Tibial nerve (tissue), 4 donors: ENCODE data around the gene AP2A1. TPM values are rescaled to one million over a fixed set of nuclear protein-coding genes. Genes with fewer than 3 reads are reported as not detected.

Experiments
- DNase-seq, 2 donors: peaks; one replicate each; pipeline ENCODE4 v3.0.0-alpha.2; 2019; ENCODE audit warnings: low spot score in 2 of 2
- H3K27ac ChIP-seq, 4 donors: fragments of 200-600 bp; sonication (generic) in 3 of 4; one replicate each; pipeline ENCODE4 v1.5.1; 2017 to 2019; ENCODE audit warnings: mild to moderate bottlenecking in 1 of 4
- H3K27me3 ChIP-seq, 2 donors: fragments of 200-600 bp; sonication (generic) in 1 of 2; one replicate each; pipeline versions ENCODE4 v1.5.1 to v1.6.0; 2017 to 2019
- H3K36me3 ChIP-seq, 3 donors: fragments of 200-600 bp; sonication (generic); one replicate each; pipeline ENCODE4 v1.5.1; 2018 to 2019
- H3K4me1 ChIP-seq, 4 donors: fragments of 200-600 bp; sonication (generic) in 3 of 4; one replicate each; pipeline ENCODE4 v1.5.1; 2017 to 2019
- H3K4me3 ChIP-seq, 4 donors: fragments of 200-600 bp; sonication (generic) in 3 of 4; one replicate each; pipeline ENCODE4 v1.5.1; 2017 to 2019; ENCODE audit warnings: mild to moderate bottlenecking in 1 of 4, moderate library complexity in 1 of 4
- H3K9me3 ChIP-seq, 4 donors: fragments of 200-600 bp; sonication (generic) in 3 of 4; one replicate each; pipeline ENCODE4 v1.5.1; 2017 to 2019
- EP300 ChIP-seq, 2 donors: sonication (generic); formaldehyde crosslinking; IDR thresholded peaks; one replicate each; pipeline ENCODE4 v1.6.1; 2017; ENCODE audit warnings: antibody characterized with exemption in 2 of 2, mild to moderate bottlenecking in 1 of 2
- POLR2A ChIP-seq, 2 donors: fragments of 450-650 bp; IDR thresholded peaks; one replicate each; pipeline ENCODE4 v1.6.1; 2017; ENCODE audit warnings: antibody characterized with exemption in 2 of 2, mild to moderate bottlenecking in 2 of 2, moderate library complexity in 2 of 2
- whole genome bisulfite sequencing, 2 donors: methylation state at CpG; one replicate each; pipeline ENCODE4 v1.1.5; 2018; 5-methylcytosine and 5-hydroxymethylcytosine counted together
- total RNA-seq, 4 donors: library from RNA; depleted of rRNA; stranded (reverse); fragments of >200 nt; gene quantifications; one replicate each; pipeline ENCODE4 v1.1.0, GENCODE V29; 2016
- TF ChIP-seq, protein P1 (sequence below), 5 experiments: fragments of 200-600 bp in 3 of 5; fragments of 450-650 bp in 2 of 5; sonication (generic) in 3 of 5; IDR thresholded peaks; one replicate each; pipeline ENCODE4 v1.5.1; 2016 to 2019; ENCODE audit warnings: antibody characterized with exemption in 5 of 5, mild to moderate bottlenecking in 3 of 5, moderate library complexity in 2 of 5

Gene AP2A1
- total RNA-seq, 4 donors from 2014 or later: 92.9 to 117 (median 104) TPM

DNA sequence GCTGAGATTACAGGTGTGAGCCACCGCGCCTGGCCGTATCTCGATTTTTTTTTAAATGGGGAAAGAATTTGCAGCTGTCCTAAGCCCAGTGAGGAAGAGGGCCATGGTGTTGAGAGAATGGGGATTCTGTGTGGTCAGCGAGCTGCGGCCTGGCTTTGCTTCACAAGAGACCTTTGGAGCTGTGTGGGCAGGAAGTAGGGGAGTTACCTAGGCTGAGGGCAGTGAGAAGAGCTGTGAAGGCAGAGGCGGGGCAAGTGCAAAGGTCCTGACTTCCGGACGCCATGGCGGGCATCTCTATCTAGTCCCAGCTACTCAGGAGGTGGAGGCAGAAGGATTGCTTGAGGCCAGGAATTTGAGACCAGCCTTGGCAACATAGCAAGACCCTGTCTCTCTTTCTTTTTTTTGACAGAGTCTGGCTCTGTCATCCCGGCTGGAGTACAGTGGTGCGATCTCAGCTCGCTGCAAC lies 4.9 kb downstream of the AP2A1 start:
- no peak for DNase-seq
- H3K27me3 ChIP-seq: no peaks in the 10 kb centered on the region
- TF ChIP-seq EP300 (IDR thresholded peaks at IDR 0.05) (no peak), POLR2A (IDR thresholded peaks at IDR 0.05) (no peak)
- TF ChIP-seq, protein P1, sequence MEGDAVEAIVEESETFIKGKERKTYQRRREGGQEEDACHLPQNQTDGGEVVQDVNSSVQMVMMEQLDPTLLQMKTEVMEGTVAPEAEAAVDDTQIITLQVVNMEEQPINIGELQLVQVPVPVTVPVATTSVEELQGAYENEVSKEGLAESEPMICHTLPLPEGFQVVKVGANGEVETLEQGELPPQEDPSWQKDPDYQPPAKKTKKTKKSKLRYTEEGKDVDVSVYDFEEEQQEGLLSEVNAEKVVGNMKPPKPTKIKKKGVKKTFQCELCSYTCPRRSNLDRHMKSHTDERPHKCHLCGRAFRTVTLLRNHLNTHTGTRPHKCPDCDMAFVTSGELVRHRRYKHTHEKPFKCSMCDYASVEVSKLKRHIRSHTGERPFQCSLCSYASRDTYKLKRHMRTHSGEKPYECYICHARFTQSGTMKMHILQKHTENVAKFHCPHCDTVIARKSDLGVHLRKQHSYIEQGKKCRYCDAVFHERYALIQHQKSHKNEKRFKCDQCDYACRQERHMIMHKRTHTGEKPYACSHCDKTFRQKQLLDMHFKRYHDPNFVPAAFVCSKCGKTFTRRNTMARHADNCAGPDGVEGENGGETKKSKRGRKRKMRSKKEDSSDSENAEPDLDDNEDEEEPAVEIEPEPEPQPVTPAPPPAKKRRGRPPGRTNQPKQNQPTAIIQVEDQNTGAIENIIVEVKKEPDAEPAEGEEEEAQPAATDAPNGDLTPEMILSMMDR (IDR thresholded peaks at IDR 0.05): no peak
- H3K4me1 ChIP-seq: peaks cover 0 to 39% (median 16%) of the 10 kb centered on the region in 4 donors
- H3K9me3 ChIP-seq: no peaks in the 10 kb centered on the region
- H3K36me3 ChIP-seq: peaks cover 0 to 28% (median 0%) of the 10 kb centered on the region in 3 donors
- H3K4me3 ChIP-seq: no peak overlapping the region
- WGBS, 2 donors: 78 to 86% methylated on average over 13 of the region's 13 CpGs
- H3K27ac ChIP-seq: no peak overlapping the region

DNA sequence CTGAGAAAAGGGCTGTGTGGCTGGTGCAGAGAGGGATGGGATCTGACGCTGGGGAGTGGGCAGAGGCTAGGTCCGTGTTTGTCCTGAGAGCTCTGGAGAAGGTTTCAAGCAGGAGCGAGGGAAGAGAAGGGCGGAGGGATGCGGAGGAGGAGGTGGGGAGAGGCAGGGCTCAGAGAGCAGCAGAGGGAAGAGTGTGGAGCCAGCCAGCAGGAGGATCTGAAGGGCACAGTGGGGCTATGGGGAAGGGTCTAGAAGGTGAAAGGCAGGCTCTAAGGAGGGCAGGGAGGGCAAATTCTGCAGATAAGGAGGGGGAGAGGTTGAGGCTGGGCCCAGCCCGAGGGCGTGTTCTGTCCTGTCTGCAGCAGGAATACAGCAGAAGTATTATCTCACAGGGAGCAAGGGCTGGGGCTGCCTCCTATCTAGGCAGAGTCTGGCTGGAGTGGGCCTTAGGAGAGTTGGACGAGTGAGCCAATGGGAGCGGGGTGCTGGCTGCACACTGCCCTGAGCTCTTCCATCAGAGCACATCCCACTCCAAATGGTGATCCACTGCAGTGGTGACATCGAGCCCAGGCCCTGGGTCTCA lies 6.1 kb downstream of the AP2A1 start:
- H3K4me1 ChIP-seq: peaks cover 0 to 34% (median 12%) of the 10 kb centered on the region in 4 donors
- H3K9me3 ChIP-seq: no peaks in the 10 kb centered on the region
- no peaks in the 10 kb centered on the region for H3K27me3 ChIP-seq
- peaks cover 0 to 28% (median 0%) of the 10 kb centered on the region in 3 donors for H3K36me3 ChIP-seq
- H3K27ac ChIP-seq: no peak overlapping the region
- WGBS, 2 donors: 77 to 83% methylated on average over 10 of the region's 10 CpGs
- DNase-seq: no peak
- no peak for TF ChIP-seq EP300 (IDR thresholded peaks at IDR 0.05)
- no peak for TF ChIP-seq POLR2A (IDR thresholded peaks at IDR 0.05)
- TF ChIP-seq, protein P1 (IDR thresholded peaks at IDR 0.05): no peak
- no peak overlapping the region for H3K4me3 ChIP-seq

GRCh38 chr19:49773663-49774350 lies 7.0 kb downstream of the AP2A1 start:
- TF ChIP-seq, protein P1 (IDR thresholded peaks at IDR 0.05): no peak
- Histone ChIP-seq H3K4me3 (no peak overlapping the region), H3K36me3 (peaks cover 0 to 28% (median 0%) of the 10 kb centered on the region in 3 donors), H3K27ac (no peak overlapping the region), H3K4me1 (peaks cover 0 to 25% (median 4%) of the 10 kb centered on the region in 4 donors), H3K27me3 (no peaks in the 10 kb centered on the region), H3K9me3 (no peaks in the 10 kb centered on the region)
- DNase-seq: no peak
- WGBS, 2 donors: 69 to 79% methylated on average over 7 to 8 of the region's 8 CpGs

DNA sequence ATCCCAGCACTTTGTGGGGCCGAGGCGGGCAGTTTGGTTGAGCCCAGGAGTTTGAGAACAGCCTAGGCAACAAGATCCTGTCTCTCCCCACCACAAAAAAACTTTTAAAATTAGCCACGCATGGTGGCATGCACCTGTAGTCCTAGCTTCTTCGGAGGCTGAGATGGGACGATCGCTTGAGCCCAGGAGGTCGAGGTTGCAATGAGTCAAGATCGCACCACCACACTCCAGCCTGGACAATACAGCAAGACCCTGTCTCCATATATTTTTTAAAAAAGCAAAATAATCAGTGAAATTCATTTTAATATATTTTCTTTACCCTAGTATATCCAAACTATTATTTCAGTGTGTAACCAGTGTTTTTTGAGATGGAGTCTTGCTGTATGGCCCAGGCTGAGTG lies 8.2 kb downstream of the AP2A1 start:
- TF ChIP-seq, protein P1 (IDR thresholded peaks at IDR 0.05): no peak
- TF ChIP-seq POLR2A (IDR thresholded peaks at IDR 0.05) (no peak), EP300 (IDR thresholded peaks at IDR 0.05) (no peak)
- 89 to 91% methylated on average over 8 of the region's 8 CpGs for WGBS, 2 donors

GRCh38 chr19:49775742-49776370 lies 9.1 kb downstream of the AP2A1 start:
- Histone ChIP-seq H3K27me3 (no peaks in the 10 kb centered on the region), H3K4me3 (no peak overlapping the region), H3K36me3 (peaks cover 0 to 20% (median 0%) of the 10 kb centered on the region in 3 donors), H3K4me1 (peaks cover 0 to 11% (median 3%) of the 10 kb centered on the region in 4 donors), H3K27ac (no peak overlapping the region), H3K9me3 (no peaks in the 10 kb centered on the region)
- WGBS, 2 donors: 89 to 91% methylated on average over 16 to 20 of the region's 20 CpGs
- TF ChIP-seq POLR2A (IDR thresholded peaks at IDR 0.05) (no peak), EP300 (IDR thresholded peaks at IDR 0.05) (no peak)
- TF ChIP-seq, protein P1 (IDR thresholded peaks at IDR 0.05): no peak
- no peak for DNase-seq

More for the DNA sequence above, 8.2 kb downstream of the AP2A1 start:
- DNase-seq: no peak
- Histone ChIP-seq H3K9me3 (no peaks in the 10 kb centered on the region), H3K36me3 (peaks cover 0 to 28% (median 0%) of the 10 kb centered on the region in 3 donors), H3K27me3 (no peaks in the 10 kb centered on the region), H3K4me3 (no peak overlapping the region), H3K4me1 (peaks cover 0 to 14% (median 2%) of the 10 kb centered on the region in 4 donors), H3K27ac (no peak overlapping the region)
